Measurements from ENCODE around the gene HOXA9.
A peak's percentile ranks its signal among the peaks of the same experiment; 100 is the strongest.

- no peak for TF ChIP-seq EZH2phosphoT487 (IDR thresholded peaks at IDR 0.05; ENCODE audit: low read length)
- peak; percentile 74 for TF ChIP-seq CTCF (IDR thresholded peaks at IDR 0.05; ENCODE audit: low read length)
- no peak for TF ChIP-seq EZH2 (optimal IDR thresholded peaks at IDR 0.05; ENCODE audit: low read depth, low read length)
Observed at GRCh38 chr7:27196287-27196767, 31.0 kb upstream of the HOXA9 start.

Measured in MM.1S (cell line).